SKM-1 (cell line): ENCODE data around the gene PLAC8L1.
"Not testable (repeated sequence)": the region's sequence is repeated elsewhere in the genome, so short reads cannot be mapped to it uniquely, and the experiment has no call there.

ENCODE experiments used
- DNase-seq: peaks from one replicate; lab custom pipeline; 2025; ENCODE audit not compliant: unreplicated experiment; lab: John Stamatoyannopoulos, UW

Gene PLAC8L1, protein sequence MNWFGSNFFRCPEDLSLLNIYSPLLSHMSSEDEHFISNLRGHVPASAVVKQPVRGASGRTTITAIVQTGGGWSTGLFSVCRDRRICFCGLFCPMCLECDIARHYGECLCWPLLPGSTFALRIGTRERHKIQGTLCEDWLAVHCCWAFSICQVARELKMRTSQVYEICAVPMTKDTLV

DNA sequence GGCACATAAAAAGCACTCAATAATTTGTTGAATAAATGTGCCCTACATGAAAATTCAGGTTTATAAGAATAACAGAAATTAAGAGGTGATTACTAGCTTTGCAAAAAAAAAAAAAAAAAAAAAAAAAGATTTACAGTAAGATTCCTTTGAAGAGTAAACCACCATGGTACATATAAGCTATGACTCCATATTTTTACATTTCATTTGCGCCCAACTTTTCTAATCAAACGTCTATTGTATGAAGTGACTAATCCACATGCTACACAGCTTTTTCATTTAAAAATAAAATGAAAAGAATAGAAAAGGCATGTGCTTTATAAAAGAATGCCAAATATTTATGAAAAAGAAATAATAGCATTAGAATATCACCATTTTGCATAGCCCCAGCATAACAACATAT is at the start of gene PLAC8L1:
Gene PLAC8L1, minus strand, starts transcription at position 101 of the 400 bp plus-strand sequence. CDS start 1,266 bp downstream, outside the sequence.
- no peak for DNase-seq

DNA sequence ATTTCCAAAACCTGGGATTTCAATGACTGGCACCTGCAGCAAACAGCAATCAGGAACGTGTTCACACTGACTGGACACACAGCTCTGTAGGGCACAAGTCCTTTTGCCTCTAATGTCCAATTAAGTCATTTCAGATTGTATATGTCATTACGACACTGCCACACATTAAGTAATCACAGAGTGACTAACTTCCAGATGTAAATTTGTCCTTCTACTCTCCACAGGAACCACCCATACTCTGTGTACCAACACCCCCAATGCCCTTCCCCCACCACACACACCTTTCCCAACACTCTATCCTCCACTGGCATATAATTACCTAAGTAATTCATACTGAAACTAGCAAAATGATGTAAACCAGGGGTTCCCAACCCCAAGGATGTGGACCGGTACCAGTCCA is 46.6 kb upstream of the PLAC8L1 start:
- DNase-seq = no peak

DNA sequence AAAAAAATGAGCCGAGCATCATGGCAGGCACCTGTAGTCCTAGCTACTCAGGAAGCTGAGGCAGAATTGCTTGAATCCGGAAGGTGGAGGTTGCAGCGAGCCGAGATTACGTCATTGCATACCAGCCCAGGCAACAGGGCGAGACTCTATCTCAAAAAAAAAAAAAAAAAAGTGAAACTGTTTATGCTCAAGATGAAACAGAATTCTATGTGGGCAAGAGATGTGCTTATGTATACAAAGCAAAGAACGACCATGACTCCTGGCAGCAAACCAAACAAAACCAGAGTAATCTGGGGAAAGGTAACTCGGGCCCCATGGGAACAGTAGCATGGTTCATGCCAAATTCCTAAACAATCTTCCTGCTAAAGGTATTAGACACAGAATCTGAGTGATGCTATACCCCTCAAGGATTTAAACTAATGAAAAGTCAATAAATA is 32.6 kb upstream of the PLAC8L1 start:
- DNase-seq = no peak

DNA sequence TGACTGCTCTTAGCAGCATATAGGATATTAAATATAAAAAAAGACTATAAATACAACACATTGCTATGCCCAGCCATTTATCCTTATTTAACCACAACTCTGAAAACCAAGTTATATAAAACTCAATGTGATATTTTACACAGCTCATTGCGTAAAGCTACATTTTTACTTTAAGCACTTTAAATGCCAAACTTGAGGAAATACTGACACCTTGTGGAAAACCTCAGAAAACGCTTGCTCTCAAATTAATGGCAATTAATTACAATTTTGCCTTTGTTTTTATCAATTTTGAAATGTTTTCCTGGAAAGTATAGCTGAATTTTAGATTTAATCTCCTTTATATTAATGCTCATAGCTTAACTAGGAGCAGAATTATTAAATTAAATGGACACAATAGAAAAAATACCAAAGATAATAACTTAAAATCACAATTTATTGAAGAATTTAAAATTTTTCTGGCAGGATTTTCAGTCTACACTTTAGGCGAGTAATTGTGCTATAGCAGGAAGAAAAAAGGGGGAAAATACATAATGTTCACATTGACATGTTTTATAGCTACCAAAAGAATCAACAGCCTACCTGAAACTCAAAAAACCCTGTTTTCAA is 25.2 kb upstream of the PLAC8L1 start:
- DNase-seq = no peak

DNA sequence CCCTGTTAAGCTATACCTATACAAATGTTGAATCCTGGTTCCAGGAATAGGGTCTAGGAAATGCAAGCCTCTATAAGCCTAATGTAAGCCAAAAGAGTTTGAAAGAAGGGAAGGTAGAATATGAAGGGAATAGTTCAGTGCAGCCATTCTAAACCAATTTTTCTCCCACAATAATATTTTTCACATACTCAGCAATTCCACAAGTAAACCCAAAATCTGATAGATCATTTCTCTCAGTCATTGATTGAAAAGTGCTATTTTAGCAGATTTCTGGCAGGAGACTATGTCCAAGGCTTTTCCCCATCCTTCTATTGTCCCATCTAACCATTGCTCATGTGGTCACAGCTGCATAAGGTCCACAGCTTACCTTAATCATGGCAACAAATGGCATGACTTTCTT is 20.7 kb upstream of the PLAC8L1 start:
- no peak for DNase-seq

DNA sequence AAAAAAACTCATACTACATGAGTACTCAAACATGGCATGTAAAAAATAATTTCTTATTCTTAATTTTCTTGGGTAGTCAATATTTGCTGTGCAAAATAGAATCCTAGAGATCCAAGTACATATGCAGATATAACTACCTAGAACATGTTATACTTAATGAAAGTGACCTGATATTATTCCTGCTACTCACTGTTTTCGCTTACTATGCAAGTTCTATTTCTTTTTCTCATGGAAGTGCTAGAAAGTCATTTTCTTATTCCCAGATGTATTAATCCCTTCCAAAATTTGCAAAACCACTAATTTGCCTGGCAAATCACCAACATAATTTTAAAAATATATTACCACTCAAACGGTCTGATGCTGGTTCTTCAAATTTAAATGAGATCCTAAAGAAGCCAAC is 19.2 kb upstream of the PLAC8L1 start:
- DNase-seq = no peak

DNA sequence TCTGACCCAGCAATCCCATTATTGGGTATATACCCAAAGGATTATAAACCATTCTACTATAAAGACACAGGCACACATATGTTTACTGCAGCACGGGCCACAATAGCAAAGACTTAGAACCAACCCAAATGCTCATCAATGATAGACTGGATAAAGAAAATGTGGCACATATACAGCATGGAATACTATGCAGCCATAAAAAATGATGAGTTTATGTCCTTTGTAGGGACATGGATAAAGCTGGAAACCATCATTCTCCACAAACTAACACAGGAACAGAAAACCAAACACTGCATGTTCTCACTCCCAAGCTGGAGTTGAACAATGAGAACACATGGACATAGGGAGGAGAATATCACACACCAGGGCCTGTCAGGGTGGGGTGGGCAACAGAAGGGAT is 16.1 kb upstream of the PLAC8L1 start:
- DNase-seq = not testable (repeated sequence)

DNA sequence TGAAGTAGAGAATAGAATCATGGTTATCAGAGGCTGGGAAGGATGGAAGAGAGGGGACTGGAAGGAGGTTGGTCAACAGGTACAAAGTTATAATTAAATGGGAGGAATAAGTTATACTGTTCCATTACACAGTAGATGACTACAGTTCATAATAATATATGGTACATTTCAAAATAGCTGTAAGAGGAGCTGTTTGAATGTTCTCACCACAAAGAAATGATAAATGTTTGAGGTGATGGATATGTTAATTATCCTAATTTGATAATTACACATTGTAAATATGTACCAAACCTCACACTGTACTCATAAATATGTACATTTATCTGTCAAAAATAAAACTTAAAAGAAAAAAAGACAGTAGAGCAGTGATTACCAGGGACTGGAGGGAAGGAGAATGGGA is 12.9 kb upstream of the PLAC8L1 start:
- DNase-seq = no peak

DNA sequence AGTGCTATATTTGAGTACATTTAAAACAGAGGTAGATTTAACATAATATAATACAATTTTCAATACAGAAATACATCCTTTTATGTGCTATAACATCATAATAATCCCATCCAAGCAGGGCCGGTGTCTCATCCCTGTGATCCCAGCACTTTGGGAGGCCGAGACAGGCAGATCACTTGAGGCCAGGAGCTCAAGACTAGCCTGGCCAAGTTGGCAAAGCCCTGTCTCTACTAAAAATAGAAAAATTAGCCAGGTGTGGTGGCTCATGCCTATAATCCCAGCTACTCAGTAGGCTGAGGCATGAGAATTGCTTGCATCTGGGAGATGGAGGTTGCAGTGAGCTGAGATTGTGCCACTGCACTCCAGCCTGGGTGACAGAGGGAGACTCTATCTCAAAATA is 11.8 kb upstream of the PLAC8L1 start:
- not testable (repeated sequence) for DNase-seq

DNA sequence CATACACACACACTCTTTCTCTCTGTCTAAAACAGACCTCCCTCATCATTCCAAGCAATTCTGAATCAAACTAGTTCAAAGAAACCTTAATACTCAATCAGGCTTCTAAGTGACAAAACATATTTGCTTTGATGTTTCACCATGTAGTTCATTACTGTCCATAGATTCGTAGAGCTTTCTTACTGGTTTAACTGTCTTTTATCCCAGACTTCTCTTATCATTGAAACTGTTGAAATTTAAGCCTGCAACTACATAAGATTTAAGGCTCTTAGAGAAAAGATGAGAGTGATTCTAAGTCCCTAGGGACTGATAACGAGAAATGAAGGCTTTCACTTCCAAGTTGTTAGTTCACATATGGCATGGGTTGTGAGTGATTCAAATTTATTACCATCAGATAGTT is 11.0 kb upstream of the PLAC8L1 start:
- DNase-seq = no peak

DNA sequence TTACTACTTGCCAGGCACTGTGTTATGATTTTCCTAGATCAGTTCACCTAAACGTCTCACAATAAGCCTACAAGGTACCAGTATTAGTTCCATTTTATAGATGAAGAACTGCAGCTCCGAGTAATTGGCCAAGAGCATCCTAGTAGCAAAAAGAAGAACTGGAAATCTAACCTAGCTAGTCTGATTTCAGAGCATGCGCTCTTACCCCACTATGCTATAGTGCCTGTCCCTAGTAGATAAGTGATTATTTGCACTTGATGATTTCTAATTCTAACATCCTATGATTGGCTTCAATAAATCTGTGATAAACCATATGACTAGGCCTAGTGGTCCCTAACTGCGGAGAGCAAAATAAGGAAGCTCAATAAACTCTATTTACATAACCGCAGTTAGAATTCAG is 7.1 kb upstream of the PLAC8L1 start:
- no peak for DNase-seq

DNA sequence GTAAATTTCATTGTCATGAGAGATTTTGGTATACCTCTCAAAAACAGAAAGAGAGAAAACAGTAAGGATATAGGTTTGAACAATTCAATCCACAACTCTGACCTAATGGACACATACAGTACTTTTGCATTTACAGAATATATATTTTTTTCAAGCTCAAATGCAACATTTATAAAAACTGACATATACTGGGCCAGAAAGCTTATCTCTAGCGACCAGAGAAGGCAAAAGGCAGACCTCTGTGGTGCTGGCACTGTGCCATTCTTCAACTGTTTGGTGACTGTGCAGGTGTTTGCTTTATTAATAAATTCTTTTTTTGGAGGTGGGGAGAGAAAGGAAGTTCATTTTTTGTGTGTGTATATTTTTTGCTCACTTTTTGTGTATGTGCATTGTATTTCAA is 6.0 kb upstream of the PLAC8L1 start:
- no peak for DNase-seq

DNA sequence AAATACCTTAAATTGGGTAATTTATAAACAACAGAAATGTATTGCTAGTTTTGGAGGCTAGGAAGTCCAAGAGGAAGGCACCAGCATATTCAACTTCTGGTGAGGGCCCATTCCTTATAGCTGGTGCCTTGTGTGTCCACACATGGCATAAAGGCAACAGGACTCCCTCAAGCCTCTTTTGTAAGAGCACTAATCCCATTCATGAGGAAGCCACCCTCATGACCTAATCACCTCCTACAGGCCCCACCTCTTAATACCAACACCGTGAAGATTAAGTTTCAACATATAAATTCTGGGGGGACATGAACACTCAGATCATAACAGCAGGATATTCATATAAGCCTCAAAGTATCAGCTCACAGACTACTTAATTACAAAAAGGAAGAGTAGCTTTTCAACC is 4.0 kb upstream of the PLAC8L1 start:
- DNase-seq = no peak

DNA sequence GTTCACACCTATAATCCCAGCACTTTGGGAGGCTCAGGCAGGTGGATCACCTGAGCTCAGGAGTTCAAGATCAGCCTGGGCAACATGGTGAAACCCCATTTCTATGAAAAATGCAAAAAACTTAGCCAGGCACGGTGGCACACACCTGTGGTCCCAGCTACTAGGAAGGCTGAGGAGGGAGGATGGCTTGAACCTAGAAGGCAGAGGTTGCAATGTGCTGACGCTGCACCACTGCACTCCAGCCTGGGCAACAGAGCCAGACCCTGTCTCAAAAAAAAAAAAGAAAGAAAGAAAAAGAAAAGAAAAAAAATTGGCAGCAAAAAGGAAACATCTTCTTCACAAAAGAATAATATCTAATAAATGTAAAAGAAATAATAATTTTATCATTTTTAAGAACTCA is 3.5 kb upstream of the PLAC8L1 start:
- not testable (repeated sequence) for DNase-seq

DNA sequence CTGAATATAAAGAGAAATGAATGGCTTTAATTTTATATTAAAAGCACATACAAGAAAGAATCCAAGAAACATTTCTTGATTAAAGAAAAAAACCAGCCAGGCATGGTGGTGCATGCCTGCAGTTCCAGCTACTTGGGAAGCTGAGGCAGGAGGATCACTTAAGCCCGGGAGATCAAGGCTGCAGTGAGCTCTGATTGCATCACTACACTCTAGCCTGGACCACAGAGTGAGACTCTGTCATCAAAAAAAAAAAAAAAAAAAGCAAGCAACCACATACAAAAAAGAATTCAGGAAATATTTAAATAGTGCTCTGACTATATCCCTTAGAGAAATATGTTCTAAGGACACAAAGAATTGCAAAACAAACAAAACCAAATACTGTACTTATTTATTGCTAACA is 2.5 kb upstream of the PLAC8L1 start:
- no peak for DNase-seq

DNA sequence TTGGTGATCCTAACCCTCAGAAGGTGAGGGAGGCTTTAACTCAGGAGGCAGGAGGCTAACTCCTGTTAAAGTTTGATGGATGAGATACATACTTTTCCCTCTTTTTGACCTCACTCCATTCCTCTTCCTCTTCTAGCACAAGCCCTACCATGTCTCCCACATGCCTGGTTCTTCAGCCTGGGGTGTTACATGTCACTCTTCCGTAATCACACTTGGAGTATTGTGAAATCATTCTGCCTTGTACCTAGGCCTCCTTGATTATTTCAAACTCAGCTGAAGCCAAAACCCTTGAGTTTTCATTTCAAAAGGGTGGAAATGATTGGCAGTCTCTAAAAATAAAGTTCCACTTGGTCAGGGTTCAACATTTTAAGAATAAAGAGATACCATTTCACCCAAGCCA is 1.8 kb downstream of the PLAC8L1 start:
- peak; percentile 63 for DNase-seq

DNA sequence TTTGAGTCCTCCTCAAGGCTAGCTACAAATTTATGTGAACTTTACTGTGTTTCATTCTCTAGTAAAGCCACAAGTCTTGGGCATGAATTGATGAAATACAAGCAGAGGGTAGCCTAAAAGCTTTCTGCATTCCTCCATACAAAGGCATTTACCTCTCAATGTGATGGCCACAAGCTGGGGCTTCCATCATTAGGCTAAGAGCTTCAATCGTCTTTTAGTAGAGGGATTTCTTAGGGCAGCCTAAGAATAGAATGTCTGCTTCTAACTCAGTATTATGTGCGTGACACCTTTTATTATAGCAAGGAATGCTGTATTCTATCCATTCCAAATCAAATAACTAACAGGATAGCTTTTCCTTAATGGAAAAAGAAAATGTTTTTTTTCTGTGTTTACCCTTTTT is 3.7 kb downstream of the PLAC8L1 start:
- DNase-seq = no peak

DNA sequence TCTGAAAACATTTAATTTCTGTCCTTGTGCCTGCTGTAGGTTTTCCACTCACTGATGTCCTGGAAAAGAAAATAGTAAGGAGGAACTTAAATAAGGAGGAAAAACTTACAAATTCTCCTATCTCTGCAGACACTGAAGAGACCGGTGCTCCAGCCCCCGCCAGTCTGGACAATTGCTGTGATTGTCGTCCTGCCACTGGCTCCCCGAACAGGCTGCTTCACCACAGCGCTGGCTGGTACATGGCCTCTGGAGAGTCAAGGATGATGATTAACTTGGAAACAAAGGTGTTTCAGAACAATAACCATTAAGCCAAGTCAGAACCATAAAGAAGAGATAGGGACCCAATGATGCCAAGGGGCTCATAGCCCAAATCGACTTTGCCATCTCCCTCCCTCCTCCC is 7.3 kb downstream of the PLAC8L1 start:
- no peak for DNase-seq

DNA sequence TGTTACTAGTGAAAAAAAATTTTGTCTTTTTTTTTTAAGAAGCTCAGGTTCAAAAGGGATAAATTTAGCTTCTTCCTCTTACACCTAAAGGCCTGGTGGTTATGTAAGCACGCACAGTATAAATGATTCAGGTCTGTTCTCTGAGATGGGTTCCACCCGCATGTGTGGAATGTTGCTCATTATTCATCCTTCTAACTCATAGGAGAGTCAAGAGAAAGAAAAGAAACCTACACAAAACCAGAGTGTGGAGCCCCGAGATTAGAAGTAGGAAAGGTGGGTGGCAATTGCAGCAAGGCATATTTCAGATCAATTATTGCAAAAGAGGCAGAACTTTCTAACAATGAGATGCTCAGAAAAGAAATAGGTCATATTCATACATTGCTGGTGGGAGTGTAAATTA is 13.5 kb downstream of the PLAC8L1 start:
- no peak for DNase-seq

DNA sequence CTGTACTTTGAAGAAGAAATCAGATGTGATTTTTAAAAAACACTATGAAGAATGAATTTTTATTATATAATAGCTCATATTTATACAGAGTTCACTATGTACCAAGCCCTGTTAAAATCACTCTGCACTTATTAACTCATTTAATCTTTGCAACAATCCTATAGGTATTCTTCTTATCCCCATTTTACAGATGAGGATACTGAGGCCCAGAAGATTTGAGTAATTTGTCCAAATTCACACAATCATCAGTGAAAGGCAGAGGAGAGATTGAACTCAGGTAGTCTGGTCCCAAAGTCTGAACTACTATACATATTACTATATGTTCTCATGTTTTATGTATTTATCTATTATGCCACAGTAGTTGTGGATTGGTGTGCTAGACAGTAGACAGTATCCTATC is 16.1 kb downstream of the PLAC8L1 start:
- no peak for DNase-seq

DNA sequence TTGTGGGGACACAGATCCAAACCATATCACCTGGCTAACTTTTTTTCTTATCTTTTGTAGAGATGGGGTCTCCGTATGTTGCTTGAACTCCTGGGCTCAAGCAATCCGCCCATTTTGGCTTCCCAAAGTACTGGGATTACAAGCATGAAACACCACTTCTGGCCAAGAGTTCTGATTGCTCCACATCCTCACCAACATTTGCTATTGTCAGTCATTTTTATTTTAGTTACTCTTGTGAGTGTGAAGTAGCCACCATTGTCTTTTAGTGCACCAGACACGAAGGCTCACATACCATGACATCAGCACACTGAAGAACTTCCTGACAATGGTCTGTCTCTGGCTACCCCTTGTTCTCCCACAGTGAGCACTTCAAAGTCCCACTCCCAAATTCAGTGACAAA is 17.3 kb downstream of the PLAC8L1 start:
- DNase-seq = no peak

DNA sequence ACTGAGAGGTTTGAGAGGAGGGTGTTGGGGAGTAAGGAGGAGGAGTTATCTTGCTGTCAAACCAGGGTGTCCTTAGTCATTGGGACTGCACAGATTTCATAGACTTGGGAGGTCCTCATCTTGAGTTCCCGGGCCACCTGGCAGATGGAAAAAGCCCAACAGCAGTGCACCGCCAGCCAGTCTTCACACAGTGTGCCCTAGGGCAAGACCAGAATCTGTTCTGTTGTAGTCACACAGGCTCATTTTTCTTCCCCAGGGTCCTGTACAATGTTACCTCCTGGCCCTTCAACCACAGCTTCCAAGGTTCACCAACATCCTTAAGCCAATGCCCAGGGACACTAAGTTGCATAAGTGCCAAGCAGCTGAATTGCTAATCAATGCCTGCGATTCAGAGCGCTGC is 21.0 kb downstream of the PLAC8L1 start:
- no peak for DNase-seq

DNA sequence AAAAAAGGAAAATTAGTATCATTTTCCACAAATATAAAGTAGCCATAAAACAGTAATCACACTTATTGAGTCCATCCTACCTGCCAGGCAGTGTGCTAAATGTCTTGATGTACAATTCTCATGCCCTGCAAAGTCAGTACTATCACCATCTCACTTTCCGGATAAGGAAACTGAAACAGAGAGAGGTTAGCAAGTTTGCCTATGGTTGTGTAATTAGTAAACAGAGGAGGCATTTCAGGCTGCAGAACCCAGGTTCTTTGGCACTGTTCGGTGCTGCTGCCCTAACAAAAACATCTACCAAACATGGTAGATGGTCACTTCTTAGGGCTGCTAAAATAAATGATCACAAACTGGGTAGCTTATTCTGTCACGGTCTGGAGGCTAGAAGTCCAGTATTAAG is 22.6 kb downstream of the PLAC8L1 start:
- no peak for DNase-seq
